Esophagus squamous epithelium (tissue), 5 donors: Measurements from ENCODE around the gene RER1. TPM values are rescaled to one million over a fixed set of nuclear protein-coding genes. Genes with fewer than 3 reads are reported as not detected.
"Not testable (repeated sequence)": the region's sequence is repeated elsewhere in the genome, so short reads cannot be mapped to it uniquely, and the experiment has no call there.

Source experiments
- DNase-seq: peaks from one replicate; lab custom pipeline; 2025; lab: John Stamatoyannopoulos, UW
- H3K27ac ChIP-seq, 4 donors: fragments of 200-600 bp; sonication (generic); one replicate each; pipeline ENCODE4 v1.5.1; 2016 to 2019; ENCODE audit warnings: mild to moderate bottlenecking in 1 of 4
- H3K27me3 ChIP-seq, 4 donors: fragments of 200-600 bp; sonication (generic); 1 replicate in 3 of 4; 2 replicates in 1 of 4; pipeline versions ENCODE4 v1.5.1 to v1.6.0; 2017 to 2021; ENCODE audit warnings: antibody characterized with exemption in 1 of 4
- H3K36me3 ChIP-seq, 3 donors: fragments of 200-600 bp; sonication (generic); one replicate each; pipeline ENCODE4 v1.5.1; 2016 to 2019
- H3K4me1 ChIP-seq, 3 donors: fragments of 200-600 bp; sonication (generic); one replicate each; pipeline ENCODE4 v1.5.1; 2017 to 2019
- H3K4me3 ChIP-seq, 4 donors: fragments of 200-600 bp; sonication (generic); 1 replicate in 3 of 4; 2 replicates in 1 of 4; pipeline ENCODE4 v1.5.1; 2016 to 2019; ENCODE audit warnings: mild to moderate bottlenecking in 2 of 4, moderate library complexity in 1 of 4
- H3K9me3 ChIP-seq, 3 donors: fragments of 200-600 bp; sonication (generic); one replicate each; pipeline ENCODE4 v1.5.1; 2016 to 2019
- POLR2A ChIP-seq, 4 donors: fragments of 450-650 bp; IDR thresholded peaks; one replicate each; pipeline ENCODE4 v1.6.1; 2017; ENCODE audit warnings: antibody characterized with exemption in 4 of 4, mild to moderate bottlenecking in 4 of 4, moderate library complexity in 3 of 4
- WGBS, 2 donors: methylation state at CpG; one replicate each; pipeline ENCODE4 v1.1.5; 2018; 5-methylcytosine and 5-hydroxymethylcytosine counted together
- intact Hi-C: fragments of 100-400 bp; cut with DNase I; formaldehyde crosslinking; loops from one replicate; pipeline ENCODE4 v1.15.0; 2022
- total RNA-seq, 4 donors: library from RNA; depleted of rRNA; stranded (reverse); fragments of >200 nt; gene quantifications; one replicate each; pipeline ENCODE4 v1.1.0, GENCODE V29; 2016
- TF ChIP-seq, protein P1 (sequence below), 6 experiments: fragments of 450-650 bp in 4 of 6; fragments of 200-600 bp in 2 of 6; sonication (generic) in 2 of 6; IDR thresholded peaks; one replicate each; pipeline ENCODE4 v1.5.1; 2016 to 2019; ENCODE audit warnings: antibody characterized with exemption in 6 of 6, mild to moderate bottlenecking in 4 of 6, moderate library complexity in 4 of 6
- donor health status: DM: yes; HTN: yes; CAD: no.

The RER1 gene
- total RNA-seq, 4 donors from 2014 or later = 63.3 to 136 (median 75.7) TPM

DNA sequence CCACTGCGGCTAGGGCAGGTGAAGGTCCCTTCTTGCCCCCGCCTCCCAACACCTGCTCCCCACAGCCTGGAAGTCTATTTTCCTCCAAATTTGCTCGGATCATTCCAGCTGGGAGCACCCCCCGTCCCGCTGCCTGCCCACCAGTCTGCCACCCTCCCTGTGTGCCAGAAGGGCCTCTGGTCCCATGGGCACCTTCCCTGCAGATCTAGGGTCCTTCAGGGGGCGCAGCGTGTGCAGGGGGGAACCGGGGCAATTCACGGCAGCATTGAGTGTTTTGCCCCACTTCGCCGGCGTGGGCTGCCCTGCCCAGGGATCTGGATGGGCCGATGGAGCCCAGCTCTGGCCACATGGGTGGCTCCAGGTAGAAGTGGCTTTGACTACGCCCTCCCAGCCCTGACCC lies 47.0 kb downstream of the RER1 start:
- H3K4me1 ChIP-seq = peaks cover 0 to 22% (median 12%) of the 10 kb centered on the region in 3 donors
- no peak overlapping the region for H3K4me3 ChIP-seq
- H3K27me3 ChIP-seq = peaks cover 0 to 79% (median 2%) of the 10 kb centered on the region in 4 donors
- H3K36me3 ChIP-seq = peaks cover 0 to 8% (median 0%) of the 10 kb centered on the region in 3 donors
- no peaks in the 10 kb centered on the region for H3K9me3 ChIP-seq
- TF ChIP-seq POLR2A (IDR thresholded peaks at IDR 0.05) = no peak
- TF ChIP-seq, protein P1, sequence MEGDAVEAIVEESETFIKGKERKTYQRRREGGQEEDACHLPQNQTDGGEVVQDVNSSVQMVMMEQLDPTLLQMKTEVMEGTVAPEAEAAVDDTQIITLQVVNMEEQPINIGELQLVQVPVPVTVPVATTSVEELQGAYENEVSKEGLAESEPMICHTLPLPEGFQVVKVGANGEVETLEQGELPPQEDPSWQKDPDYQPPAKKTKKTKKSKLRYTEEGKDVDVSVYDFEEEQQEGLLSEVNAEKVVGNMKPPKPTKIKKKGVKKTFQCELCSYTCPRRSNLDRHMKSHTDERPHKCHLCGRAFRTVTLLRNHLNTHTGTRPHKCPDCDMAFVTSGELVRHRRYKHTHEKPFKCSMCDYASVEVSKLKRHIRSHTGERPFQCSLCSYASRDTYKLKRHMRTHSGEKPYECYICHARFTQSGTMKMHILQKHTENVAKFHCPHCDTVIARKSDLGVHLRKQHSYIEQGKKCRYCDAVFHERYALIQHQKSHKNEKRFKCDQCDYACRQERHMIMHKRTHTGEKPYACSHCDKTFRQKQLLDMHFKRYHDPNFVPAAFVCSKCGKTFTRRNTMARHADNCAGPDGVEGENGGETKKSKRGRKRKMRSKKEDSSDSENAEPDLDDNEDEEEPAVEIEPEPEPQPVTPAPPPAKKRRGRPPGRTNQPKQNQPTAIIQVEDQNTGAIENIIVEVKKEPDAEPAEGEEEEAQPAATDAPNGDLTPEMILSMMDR (IDR thresholded peaks at IDR 0.05) = no peak
- intact Hi-C loops = no loop called here
- DNase-seq = no peak
- H3K27ac ChIP-seq = no peak overlapping the region
- 91 to 92% methylated on average over 2 to 4 of the region's 14 CpGs for WGBS, 2 donors

DNA sequence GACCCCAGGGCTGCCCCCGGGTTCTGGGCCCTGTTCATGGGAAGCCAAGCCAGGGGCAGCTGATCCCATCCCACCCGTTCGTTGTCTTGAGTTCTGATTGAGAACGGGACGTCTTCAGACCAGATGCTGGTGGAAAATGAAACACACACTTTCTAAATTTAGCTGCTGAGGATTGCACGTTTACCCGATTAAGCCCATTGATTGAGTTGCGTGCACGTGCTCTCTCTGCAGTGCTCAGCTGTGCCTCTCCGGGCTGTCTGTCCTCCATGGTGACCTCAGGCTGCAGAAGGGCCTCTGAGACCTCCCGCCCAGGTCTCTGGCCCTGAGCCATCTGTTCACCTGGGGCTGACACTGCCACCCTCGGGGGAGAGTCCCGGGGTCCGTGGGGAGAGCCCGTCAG lies 47.7 kb downstream of the RER1 start:
- TF ChIP-seq, protein P1 (IDR thresholded peaks at IDR 0.05) = no peak
- TF ChIP-seq POLR2A (IDR thresholded peaks at IDR 0.05) = no peak
- DNase-seq = no peak
- peaks cover 0 to under 1% (median 0%) of the 10 kb centered on the region in 3 donors for H3K36me3 ChIP-seq
- H3K4me1 ChIP-seq = peaks cover 0 to 27% (median 18%) of the 10 kb centered on the region in 3 donors
- WGBS, 2 donors = 93% methylated on average over 6 of the region's 15 CpGs; no CpG with 5 or more reads in 1 of the 2 donors
- H3K27me3 ChIP-seq = peaks cover 0 to 79% (median 2%) of the 10 kb centered on the region in 4 donors
- no peaks in the 10 kb centered on the region for H3K9me3 ChIP-seq
- intact Hi-C loops = no loop called here
- no peak overlapping the region for H3K27ac ChIP-seq
- H3K4me3 ChIP-seq = no peak overlapping the region

DNA sequence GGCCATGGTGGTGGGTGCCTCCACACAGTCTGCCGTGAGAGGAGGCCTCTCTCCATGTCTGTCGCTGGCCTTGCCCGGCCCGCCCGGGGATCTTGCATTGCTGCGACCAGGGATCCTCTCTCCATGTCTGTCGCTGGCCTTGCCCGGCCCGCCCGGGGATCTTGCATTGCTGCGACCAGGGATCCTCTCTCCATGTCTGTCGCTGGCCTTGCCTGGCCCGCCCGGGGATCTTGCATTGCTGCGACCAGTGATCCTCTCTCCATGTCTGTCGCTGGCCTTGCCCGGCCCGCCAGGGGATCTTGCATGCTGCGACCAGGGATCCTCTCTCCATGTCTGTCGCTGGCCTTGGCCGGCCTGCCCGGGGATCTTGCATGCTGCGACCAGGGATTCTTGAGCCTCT lies 48.7 kb downstream of the RER1 start:
- H3K27ac ChIP-seq, DNase-seq: not testable (repeated sequence)
- peaks cover 0 to 79% (median 2%) of the 10 kb centered on the region in 4 donors for H3K27me3 ChIP-seq

DNA sequence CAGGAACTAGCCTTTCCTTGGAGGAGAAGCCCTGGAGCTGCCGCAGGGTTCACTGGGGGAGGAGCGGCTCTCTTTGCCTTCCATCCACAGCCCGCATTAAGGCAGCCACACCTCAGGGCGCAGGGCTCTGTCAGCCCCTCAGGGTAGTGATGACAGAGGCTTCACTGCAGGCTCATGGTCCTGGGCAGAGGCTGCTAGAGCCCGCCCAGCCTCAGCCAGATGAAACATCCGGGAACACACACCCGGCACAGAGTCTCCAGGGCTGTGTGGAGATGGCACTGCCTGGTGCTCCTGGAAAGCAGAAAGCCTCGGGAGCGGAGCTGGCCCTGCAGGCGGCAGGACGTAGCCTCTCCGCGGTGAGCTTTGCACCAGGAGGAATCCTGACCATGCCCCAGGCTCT lies 50.1 kb downstream of the RER1 start:
- peaks cover 0 to 27% (median 18%) of the 10 kb centered on the region in 3 donors for H3K4me1 ChIP-seq
- H3K9me3 ChIP-seq = no peaks in the 10 kb centered on the region
- no peak overlapping the region for H3K4me3 ChIP-seq
- intact Hi-C loops = no loop called here
- no peaks in the 10 kb centered on the region for H3K36me3 ChIP-seq
- TF ChIP-seq, protein P1 (IDR thresholded peaks at IDR 0.05) = no peak
- no peak for TF ChIP-seq POLR2A (IDR thresholded peaks at IDR 0.05)
- DNase-seq = no peak
- H3K27ac ChIP-seq = no peak overlapping the region
- H3K27me3 ChIP-seq = peaks cover 0 to 85% (median 2%) of the 10 kb centered on the region in 4 donors
- no CpG with 5 or more reads among the region's 13 CpGs for WGBS, 2 donors

More for the DNA sequence above, 48.7 kb downstream of the RER1 start:
- H3K4me3 ChIP-seq, intact Hi-C loops, H3K36me3 ChIP-seq, H3K9me3 ChIP-seq: not testable (repeated sequence)
- peaks cover 0 to 27% (median 18%) of the 10 kb centered on the region in 3 donors for H3K4me1 ChIP-seq
- WGBS, 2 donors = 90 to 96% methylated on average over 15 to 22 of the region's 23 CpGs

DNA sequence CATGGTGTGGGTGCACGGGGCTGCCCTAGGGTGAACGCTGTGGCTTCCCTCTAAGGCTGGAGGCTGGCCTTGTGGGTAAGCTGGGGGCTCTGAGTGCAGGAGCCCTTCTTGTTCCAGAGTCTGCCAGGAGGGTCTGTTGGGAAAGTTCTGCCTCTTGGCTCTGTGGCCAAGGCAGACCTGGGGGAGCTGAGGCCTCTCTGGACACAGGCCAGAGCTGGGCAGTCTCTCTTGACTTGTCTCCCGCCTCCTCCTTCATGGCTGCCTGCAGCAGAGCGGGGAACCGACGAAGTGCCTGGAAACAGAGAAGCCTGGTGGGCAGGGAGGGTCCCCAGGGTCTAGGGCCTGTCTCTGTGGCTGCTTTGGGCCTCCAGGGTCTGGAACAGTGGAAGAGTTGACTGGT lies 51.0 kb downstream of the RER1 start:
- Histone ChIP-seq H3K36me3 (no peaks in the 10 kb centered on the region), H3K27me3 (peaks cover 0 to 90% (median 2%) of the 10 kb centered on the region in 4 donors), H3K4me1 (peaks cover 0 to 26% (median 18%) of the 10 kb centered on the region in 3 donors), H3K27ac (no peak overlapping the region), H3K9me3 (no peaks in the 10 kb centered on the region), H3K4me3 (no peak overlapping the region)
- 40% methylated on average over 1 of the region's 6 CpGs; no CpG with 5 or more reads in 1 of the 2 donors for WGBS, 2 donors
- DNase-seq = no peak
- TF ChIP-seq, protein P1 (IDR thresholded peaks at IDR 0.05) = no peak
- no peak for TF ChIP-seq POLR2A (IDR thresholded peaks at IDR 0.05)
- intact Hi-C loops = no loop called here
